ENCODE results near the gene LRCH3. TPM values are rescaled to one million over a fixed set of nuclear protein-coding genes. Genes with fewer than 3 reads are reported as not detected.

The LRCH3 gene
- total and polyA plus RNA-seq, 8 donors: 5.4 to 26.1 (median 13.9) TPM

GRCh38 chr3:197750858-197751737, 40.0 kb upstream of the LRCH3 start:
- Histone ChIP-seq H3K4me1 (peaks cover 0 to 27% (median 12%) of the 10 kb centered on the region in 3 donors), H3K36me3 (no peaks in the 10 kb centered on the region), H3K9me3 (no peaks in the 10 kb centered on the region), H3K27me3 (no peaks in the 10 kb centered on the region), H3K4me3 (peak overlapping the region; percentile 59 to 88 (median 74)), H3K27ac (peak overlapping the region; percentile 73 to 94 (median 86))
- ATAC-seq: peak in 3 of 4 donors; percentile 2 to 10 (median 4)
- peak in 5 of 6 donors; percentile 29 to 65 (median 43) for DNase-seq
- FAIRE-seq: no peak
- WGBS, 2 donors: 2 to 3% methylated on average over 36 of the region's 36 CpGs
- intact Hi-C loops (cut with DNase I): no loop called here
- TF ChIP-seq CTCF (IDR thresholded peaks at IDR 0.05): no peak

- ATAC-seq (no peak), FAIRE-seq (no peak), DNase-seq (no peak)
- intact Hi-C loops (cut with DNase I): no loop called here
- peak overlapping the region in 1 of 4 donors; percentile 88 for H3K4me3 ChIP-seq
- peaks cover 0 to 27% (median 12%) of the 10 kb centered on the region in 3 donors for H3K4me1 ChIP-seq
- no peak overlapping the region for H3K27ac ChIP-seq
- H3K9me3 ChIP-seq: no peaks in the 10 kb centered on the region
- no peak for TF ChIP-seq CTCF (IDR thresholded peaks at IDR 0.05)
- no peaks in the 10 kb centered on the region for H3K36me3 ChIP-seq
- WGBS, 2 donors: 48 to 56% methylated on average over 5 of the region's 5 CpGs
- no peaks in the 10 kb centered on the region for H3K27me3 ChIP-seq
Measured at GRCh38 chr3:197752107-197752506, 38.9 kb upstream of the LRCH3 start.

GRCh38 chr3:197753263-197753662, 37.8 kb upstream of the LRCH3 start:
- DNase-seq (no peak), FAIRE-seq (no peak), ATAC-seq (no peak)
- intact Hi-C loops (cut with DNase I): no loop called here
- Histone ChIP-seq H3K4me1 (peaks cover 0 to 24% (median 12%) of the 10 kb centered on the region in 3 donors), H3K27me3 (no peaks in the 10 kb centered on the region), H3K4me3 (no peak overlapping the region), H3K9me3 (no peaks in the 10 kb centered on the region), H3K27ac (no peak overlapping the region), H3K36me3 (peaks cover 0 to 8% (median 0%) of the 10 kb centered on the region in 3 donors)
- peak in 1 of 4 donors; percentile 17 for TF ChIP-seq CTCF (IDR thresholded peaks at IDR 0.05)
- 82 to 84% methylated on average over 3 of the region's 3 CpGs for WGBS, 2 donors

GRCh38 chr3:197756704-197757103, 34.4 kb upstream of the LRCH3 start:
- intact Hi-C loops (cut with DNase I): no loop called here
- 71 to 75% methylated on average over 3 of the region's 3 CpGs for WGBS, 2 donors

More at GRCh38 chr3:197756704-197757103, 34.4 kb upstream of the LRCH3 start:
- Histone ChIP-seq H3K4me1 (peaks cover 0 to 17% (median 12%) of the 10 kb centered on the region in 3 donors), H3K4me3 (no peak overlapping the region), H3K27ac (no peak overlapping the region), H3K27me3 (no peaks in the 10 kb centered on the region), H3K36me3 (peaks cover 0 to 16% (median 0%) of the 10 kb centered on the region in 3 donors), H3K9me3 (no peaks in the 10 kb centered on the region)
- ATAC-seq (no peak), DNase-seq (no peak), FAIRE-seq (no peak)
- no peak for TF ChIP-seq CTCF (IDR thresholded peaks at IDR 0.05)
